GM19463 (cell line): ENCODE measurements around the gene FGL2.
A peak's percentile ranks its signal among the peaks of the same experiment; 100 is the strongest.
"Not testable (repeated sequence)": the region's sequence is repeated elsewhere in the genome, so short reads cannot be mapped to it uniquely, and the experiment has no call there.

Experiments
- ATAC-seq: cut with Tn5 transposase; IDR thresholded peaks from one replicate; pipeline ENCODE4 v1.9.1; 2021; ENCODE audit warnings: mild to moderate bottlenecking, moderate library complexity; ENCODE audit not compliant: unreplicated experiment

Gene FGL2

GRCh38 chr7:77199013-77199966, at the start of gene FGL2:
FGL2 (minus strand) TSS chr7:77199819; CDS start chr7:77199793, 26 bp downstream.
- no peak for ATAC-seq

GRCh38 chr7:77248154-77248553, 48.5 kb upstream of the FGL2 start:
- ATAC-seq: no peak

- ATAC-seq: peak; percentile 79
These were observed 47.7 kb upstream of the FGL2 start for GRCh38 chr7:77247206-77247850.

- no peak for ATAC-seq
These were observed 46.5 kb upstream of the FGL2 start for GRCh38 chr7:77246026-77246640.

- ATAC-seq: no peak
These were observed 45.6 kb upstream of the FGL2 start for GRCh38 chr7:77245015-77245755.

GRCh38 chr7:77244222-77244934, 44.8 kb upstream of the FGL2 start:
- ATAC-seq: no peak

GRCh38 chr7:77242554-77242953, 42.9 kb upstream of the FGL2 start:
- no peak for ATAC-seq

- ATAC-seq: no peak
These were observed 42.4 kb upstream of the FGL2 start for GRCh38 chr7:77242068-77242467.

GRCh38 chr7:77239471-77239870, 39.9 kb upstream of the FGL2 start:
- ATAC-seq: no peak

GRCh38 chr7:77238703-77239136, 39.1 kb upstream of the FGL2 start:
- no peak for ATAC-seq

GRCh38 chr7:77235276-77235675, 35.7 kb upstream of the FGL2 start:
- ATAC-seq: no peak

- no peak for ATAC-seq
These were observed 32.8 kb upstream of the FGL2 start for GRCh38 chr7:77232467-77232866.

- not testable (repeated sequence) for ATAC-seq
These were observed 29.2 kb upstream of the FGL2 start for GRCh38 chr7:77228795-77229194.

GRCh38 chr7:77226357-77226839, 26.8 kb upstream of the FGL2 start:
- no peak for ATAC-seq

- no peak for ATAC-seq
These were observed 23.6 kb upstream of the FGL2 start for GRCh38 chr7:77223261-77223660.

GRCh38 chr7:77222819-77223218, 23.2 kb upstream of the FGL2 start:
- no peak for ATAC-seq

- no peak for ATAC-seq
These were observed 22.4 kb upstream of the FGL2 start for GRCh38 chr7:77222065-77222464.

GRCh38 chr7:77219701-77220331, 20.2 kb upstream of the FGL2 start:
- not testable (repeated sequence) for ATAC-seq

GRCh38 chr7:77217474-77218185, 18.0 kb upstream of the FGL2 start:
- ATAC-seq: no peak
